HEK293T (cell line): ENCODE measurements around the gene ATG101.

Experiments
- FOXM1 ChIP-seq: fragments of 450-650 bp; IDR thresholded peaks from 2 replicates; pipeline ENCODE4 v1.6.1; 2017; ENCODE audit warnings: mild to moderate bottlenecking, borderline replicate concordance
- HDGF ChIP-seq: fragments of 450-650 bp; IDR thresholded peaks from 2 replicates; pipeline ENCODE4 v1.6.1; 2017; ENCODE audit warnings: antibody characterized with exemption, borderline replicate concordance
- LEF1 ChIP-seq: fragments of 450-650 bp; IDR thresholded peaks from 2 replicates; pipeline ENCODE4 v1.6.1; 2017; ENCODE audit warnings: mild to moderate bottlenecking, borderline replicate concordance
- NFRKB ChIP-seq: fragments of 450-650 bp; IDR thresholded peaks from 2 replicates; pipeline ENCODE4 v1.6.1; 2016; ENCODE audit warnings: mild to moderate bottlenecking, moderate library complexity
- SP1 ChIP-seq: fragments of 450-650 bp; IDR thresholded peaks from 2 replicates; pipeline ENCODE4 v1.6.1; 2017

DNA sequence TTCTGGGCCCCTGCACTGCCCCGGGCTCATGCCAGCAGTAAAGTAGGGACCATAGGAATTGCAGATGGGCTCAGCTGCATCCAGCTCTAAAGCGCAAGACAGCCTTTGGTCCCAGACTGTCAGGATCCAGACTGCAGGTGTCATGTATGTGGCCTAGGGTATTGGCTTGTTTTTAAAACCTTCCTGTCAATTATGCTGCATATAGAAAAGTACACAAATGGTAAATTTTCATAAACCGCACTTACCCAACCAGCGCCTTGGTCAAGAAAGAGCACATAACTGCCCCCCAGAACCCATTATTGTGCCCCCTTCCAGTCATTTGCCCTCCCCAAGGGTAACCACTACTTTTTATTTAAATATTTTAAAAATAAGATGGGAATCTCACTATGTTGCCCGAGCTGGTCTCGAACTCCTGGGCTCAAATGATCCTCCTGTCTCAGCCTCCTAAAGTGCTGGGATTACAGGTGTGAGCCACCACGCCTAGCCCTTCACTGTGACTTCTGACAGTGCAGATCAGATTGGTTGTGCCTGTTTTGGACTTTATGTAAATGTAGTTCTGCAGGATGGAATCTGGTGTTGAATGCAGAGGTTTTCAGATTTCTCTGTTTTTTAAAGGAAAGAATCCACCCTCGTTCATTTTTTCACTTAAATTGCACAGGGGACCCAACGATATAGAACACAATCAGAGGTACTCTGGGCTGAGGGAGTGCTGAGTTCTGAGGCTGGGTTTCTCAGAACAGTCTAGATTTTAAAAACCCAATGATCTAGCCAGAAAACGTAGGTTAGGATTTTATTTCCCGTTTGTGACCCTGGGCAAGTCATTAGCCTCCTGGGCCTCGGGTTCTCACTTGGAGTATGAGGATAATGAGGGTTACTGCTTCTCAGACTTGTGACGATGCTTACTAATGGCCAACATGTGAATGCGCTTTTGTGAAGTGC lies 11.9 kb upstream of the ATG101 start:
- TF ChIP-seq SP1 (no peak), NFRKB (no peak), HDGF (no peak), LEF1 (no peak), FOXM1 (no peak)
